WTC11 (cell line): ENCODE measurements around the gene YIF1A. TPM values are rescaled to one million over a fixed set of nuclear protein-coding genes. Genes with fewer than 3 reads are reported as not detected.

Source experiments
- ATAC-seq: fragments of 200-7000 bp; cut with Tn5 transposase; 2 replicates; pipeline ENCODE4 v1.10.0; 2021; ENCODE audit warnings: mild to moderate bottlenecking, moderate library complexity
- CTCF ChIA-PET: fragments of 300-600 bp; sonication (Branson Sonifier 250); formaldehyde crosslinking; loops from one replicate; lab custom pipeline; 2021; ENCODE audit warnings: antibody characterized with exemption; lab: Charles Lee
- POLR2A ChIA-PET: fragments of 350-600 bp; sonication (Branson Sonifier 250); formaldehyde crosslinking; loops from one replicate; lab custom pipeline; 2021; ENCODE audit warnings: antibody characterized with exemption; lab: Charles Lee
- DNase-seq: peaks from one replicate; pipeline ENCODE4 v3.0.0; 2021; ENCODE audit warnings: low spot score
- H3K27ac Mint-ChIP-seq: 2 replicates; pipeline ENCODE4 v1.8.0; 2021; ENCODE audit warnings: mixed read lengths
- H3K27me3 Mint-ChIP-seq: 2 replicates; pipeline ENCODE4 v1.8.0; 2021; ENCODE audit warnings: low read depth, mild to moderate bottlenecking, moderate library complexity, mixed read lengths
- H3K36me3 Mint-ChIP-seq: 2 replicates; pipeline ENCODE4 v1.8.0; 2021; ENCODE audit warnings: mixed read lengths
- H3K4me1 Mint-ChIP-seq: 2 replicates; pipeline ENCODE4 v1.8.0; 2022; ENCODE audit warnings: mixed read lengths
- H3K4me3 Mint-ChIP-seq: 2 replicates; pipeline ENCODE4 v1.8.0; 2021; ENCODE audit warnings: mild to moderate bottlenecking, moderate library complexity, mixed read lengths
- H3K9me3 Mint-ChIP-seq: 2 replicates; pipeline ENCODE4 v1.8.0; 2021; ENCODE audit warnings: mixed read lengths
- AFF4 ChIP-seq: sonication (generic); formaldehyde crosslinking; IDR thresholded peaks from 2 replicates; pipeline ENCODE4 v1.8.1; 2023; ENCODE audit warnings: mild to moderate bottlenecking, missing genetic modification reagents, borderline replicate concordance
- AR ChIP-seq: fragments of 250-450 bp; sonication (Bioruptor Pico); IDR thresholded peaks from 2 replicates; pipeline ENCODE4 v1.9.0; 2021; ENCODE audit warnings: mild to moderate bottlenecking
- CBFB ChIP-seq: sonication (generic); formaldehyde crosslinking; IDR thresholded peaks from 2 replicates; pipeline ENCODE4 v1.8.1; 2022; ENCODE audit warnings: mild to moderate bottlenecking, low read depth, missing genetic modification reagents
- CDX4 ChIP-seq: fragments of 250-450 bp; sonication (Bioruptor Pico); IDR thresholded peaks from 2 replicates; pipeline ENCODE4 v1.9.0; 2021; ENCODE audit warnings: moderate library complexity, mild to moderate bottlenecking, inconsistent platforms, borderline replicate concordance
- GRHL2 ChIP-seq: fragments of 250-450 bp; sonication (Bioruptor Pico); IDR thresholded peaks from 2 replicates; pipeline ENCODE4 v1.8.0; 2022; ENCODE audit warnings: mild to moderate bottlenecking, moderate library complexity; ENCODE audit not compliant: insufficient replicate concordance, severe bottlenecking
- JAZF1 ChIP-seq: fragments of 250-450 bp; sonication (Bioruptor Pico); IDR thresholded peaks from 2 replicates; pipeline ENCODE4 v1.9.0; 2021; ENCODE audit warnings: moderate library complexity, mild to moderate bottlenecking, inconsistent platforms
- NFYB ChIP-seq: sonication (generic); formaldehyde crosslinking; conservative IDR thresholded peaks from 2 replicates; pipeline ENCODE4 v1.8.0; 2022; ENCODE audit warnings: low read depth, missing genetic modification reagents
- NR2C2 ChIP-seq: sonication (generic); formaldehyde crosslinking; IDR thresholded peaks from 2 replicates; pipeline ENCODE4 v1.8.0; 2022; ENCODE audit warnings: mild to moderate bottlenecking, missing genetic modification reagents
- OVOL2 ChIP-seq: fragments of 250-450 bp; sonication (Bioruptor Pico); IDR thresholded peaks from 2 replicates; pipeline ENCODE4 v1.9.0; 2021; ENCODE audit warnings: mild to moderate bottlenecking, borderline replicate concordance
- RORB ChIP-seq: fragments of 250-450 bp; sonication (Bioruptor Pico); IDR thresholded peaks from 2 replicates; pipeline ENCODE4 v1.9.0; 2021; ENCODE audit warnings: mild to moderate bottlenecking
- ZNF138 ChIP-seq: sonication (generic); formaldehyde crosslinking; conservative IDR thresholded peaks from 2 replicates; pipeline ENCODE4 v1.8.1; 2022; ENCODE audit warnings: mild to moderate bottlenecking, moderate library complexity, missing genetic modification reagents
- ZNF219 ChIP-seq: sonication (generic); formaldehyde crosslinking; IDR thresholded peaks from 2 replicates; pipeline ENCODE4 v1.8.0; 2023; ENCODE audit warnings: missing genetic modification reagents, mild to moderate bottlenecking, borderline replicate concordance
- ZNF263 ChIP-seq: sonication (generic); formaldehyde crosslinking; IDR thresholded peaks from 2 replicates; pipeline ENCODE4 v1.8.1; 2022; ENCODE audit warnings: low read depth, mild to moderate bottlenecking, moderate library complexity, missing genetic modification reagents
- ZNF671 ChIP-seq: fragments of 250-450 bp; sonication (Bioruptor Pico); IDR thresholded peaks from 2 replicates; pipeline ENCODE4 v1.8.0; 2021; ENCODE audit warnings: mild to moderate bottlenecking
- total RNA-seq: library from RNA; stranded (reverse); gene quantifications from 3 replicates; pipeline ENCODE4 v1.2.3, GENCODE V29; 2021
- TF ChIP-seq, protein P1 (sequence below): fragments of 250-450 bp; sonication (Bioruptor Pico); IDR thresholded peaks from 2 replicates; pipeline ENCODE4 v2.1.2; 2022; ENCODE audit warnings: mild to moderate bottlenecking, moderate library complexity
- TF ChIP-seq, protein P2 (sequence below): sonication (generic); formaldehyde crosslinking; IDR thresholded peaks from 2 replicates; pipeline ENCODE4 v1.8.1; 2023; ENCODE audit warnings: mild to moderate bottlenecking, moderate library complexity, missing genetic modification reagents

YIF1A gene
- total RNA-seq, 1 experiment from 2014 or later: 86.9 TPM

DNA sequence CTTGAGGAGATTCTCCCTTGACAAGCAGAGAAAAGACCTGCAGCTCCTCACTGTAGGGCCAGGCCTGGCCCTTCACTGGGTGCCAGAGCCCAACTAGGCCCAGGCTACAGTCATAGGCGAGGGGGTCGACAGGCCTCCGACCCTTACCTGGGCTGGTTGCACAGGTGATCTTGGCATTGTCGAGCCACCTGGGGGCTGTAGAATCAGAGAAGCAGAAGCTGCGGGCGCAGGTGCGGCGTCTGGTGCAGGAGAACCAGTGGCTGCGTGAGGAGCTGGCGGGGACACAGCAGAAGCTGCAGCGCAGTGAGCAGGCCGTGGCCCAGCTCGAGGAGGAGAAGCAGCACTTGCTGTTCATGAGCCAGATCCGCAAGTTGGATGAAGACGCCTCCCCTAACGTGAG lies 27.4 kb downstream of the YIF1A start:
- no peaks in the 10 kb centered on the region for H3K9me3 Mint-ChIP-seq
- no peak for TF ChIP-seq NR2C2
- no peak for TF ChIP-seq NFYB (CRISPR knock-in tag)
- TF ChIP-seq RORB: no peak
- no peak for TF ChIP-seq AFF4
- no peak for TF ChIP-seq ZNF671
- TF ChIP-seq, protein P1, sequence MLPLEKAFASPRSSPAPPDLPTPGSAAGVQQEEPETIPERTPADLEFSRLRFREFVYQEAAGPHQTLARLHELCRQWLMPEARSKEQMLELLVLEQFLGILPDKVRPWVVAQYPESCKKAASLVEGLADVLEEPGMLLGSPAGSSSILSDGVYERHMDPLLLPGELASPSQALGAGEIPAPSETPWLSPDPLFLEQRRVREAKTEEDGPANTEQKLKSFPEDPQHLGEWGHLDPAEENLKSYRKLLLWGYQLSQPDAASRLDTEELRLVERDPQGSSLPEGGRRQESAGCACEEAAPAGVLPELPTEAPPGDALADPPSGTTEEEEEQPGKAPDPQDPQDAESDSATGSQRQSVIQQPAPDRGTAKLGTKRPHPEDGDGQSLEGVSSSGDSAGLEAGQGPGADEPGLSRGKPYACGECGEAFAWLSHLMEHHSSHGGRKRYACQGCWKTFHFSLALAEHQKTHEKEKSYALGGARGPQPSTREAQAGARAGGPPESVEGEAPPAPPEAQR (CRISPR knock-in tag): no peak
- no peak for ATAC-seq
- DNase-seq: no peak
- H3K36me3 Mint-ChIP-seq: peaks cover 41% of the 10 kb centered on the region
- H3K27ac Mint-ChIP-seq: no peak overlapping the region
- H3K4me3 Mint-ChIP-seq: no peak overlapping the region
- peaks cover 10% of the 10 kb centered on the region for H3K4me1 Mint-ChIP-seq
- POLR2A ChIA-PET: interaction anchor here (0.7 kb wide), 1 partner anchor 10 kb away, joined by 3 read pairs; no protein-coding TSS in a partner anchor
- CTCF ChIA-PET: interaction anchor here (0.7 to 1.9 kb wide), 4 partner anchors 21 to 210 kb away, joined by 3 to 6 read pairs (median 4); partner anchors contain the start of gene YIF1A
- H3K27me3 Mint-ChIP-seq: no peaks in the 10 kb centered on the region

- H3K9me3 Mint-ChIP-seq: no peaks in the 10 kb centered on the region
- POLR2A ChIA-PET: no interaction called here
- CTCF ChIA-PET: interaction anchor here (1.1 kb wide), 2 partner anchors 23 to 29 kb away, joined by 3 read pairs; no protein-coding TSS in a partner anchor
- peaks cover 3% of the 10 kb centered on the region for H3K27me3 Mint-ChIP-seq
- no peak for ATAC-seq
- H3K4me1 Mint-ChIP-seq: peaks cover 13% of the 10 kb centered on the region
- no peak overlapping the region for H3K27ac Mint-ChIP-seq
- H3K4me3 Mint-ChIP-seq: no peak overlapping the region
- TF ChIP-seq OVOL2 (CRISPR knock-in tag) (no peak), ZNF138 (CRISPR knock-in tag) (no peak), CBFB (CRISPR knock-in tag) (no peak), ZNF219 (no peak), ZNF263 (CRISPR knock-in tag) (no peak), JAZF1 (CRISPR knock-in tag) (no peak), AR (CRISPR knock-in tag) (no peak), GRHL2 (CRISPR knock-in tag) (no peak), CDX4 (CRISPR knock-in tag) (no peak)
- TF ChIP-seq, protein P2, sequence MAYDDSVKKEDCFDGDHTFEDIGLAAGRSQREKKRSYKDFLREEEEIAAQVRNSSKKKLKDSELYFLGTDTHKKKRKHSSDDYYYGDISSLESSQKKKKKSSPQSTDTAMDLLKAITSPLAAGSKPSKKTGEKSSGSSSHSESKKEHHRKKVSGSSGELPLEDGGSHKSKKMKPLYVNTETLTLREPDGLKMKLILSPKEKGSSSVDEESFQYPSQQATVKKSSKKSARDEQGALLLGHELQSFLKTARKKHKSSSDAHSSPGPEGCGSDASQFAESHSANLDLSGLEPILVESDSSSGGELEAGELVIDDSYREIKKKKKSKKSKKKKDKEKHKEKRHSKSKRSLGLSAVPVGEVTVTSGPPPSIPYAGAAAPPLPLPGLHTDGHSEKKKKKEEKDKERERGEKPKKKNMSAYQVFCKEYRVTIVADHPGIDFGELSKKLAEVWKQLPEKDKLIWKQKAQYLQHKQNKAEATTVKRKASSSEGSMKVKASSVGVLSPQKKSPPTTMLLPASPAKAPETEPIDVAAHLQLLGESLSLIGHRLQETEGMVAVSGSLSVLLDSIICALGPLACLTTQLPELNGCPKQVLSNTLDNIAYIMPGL (CRISPR knock-in tag): no peak
- H3K36me3 Mint-ChIP-seq: peaks cover 41% of the 10 kb centered on the region
- DNase-seq: no peak
Observed at GRCh38 chr11:66259956-66260355, 29.0 kb downstream of the YIF1A start.
